Right lung (tissue), 5 donors: ENCODE measurements around the gene C14orf132. TPM values are rescaled to one million over a fixed set of nuclear protein-coding genes. Genes with fewer than 3 reads are reported as not detected.
A peak's percentile ranks its signal among the peaks of the same experiment; 100 is the strongest.

Source experiments
- DNase-seq, 2 donors: peaks; one replicate each; pipeline ENCODE4 v3.0.0-alpha.2; 2013
- polyA plus RNA-seq, 5 donors: library from polyadenylated mRNA; unstranded; fragments of 120-200 nt; gene quantifications; one replicate each; pipeline versions ENCODE4 v1.2.1 to v1.2.3, GENCODE V29; 2013; ENCODE audit warnings: inconsistent platforms in 1 of 5, low replicate concordance in 1 of 5; ENCODE audit not compliant: insufficient read length in 5 of 5, insufficient read depth in 1 of 5

Gene C14orf132
- polyA plus RNA-seq, 5 donors, result 24.8 to 37.8 (median 29.5) TPM

DNA sequence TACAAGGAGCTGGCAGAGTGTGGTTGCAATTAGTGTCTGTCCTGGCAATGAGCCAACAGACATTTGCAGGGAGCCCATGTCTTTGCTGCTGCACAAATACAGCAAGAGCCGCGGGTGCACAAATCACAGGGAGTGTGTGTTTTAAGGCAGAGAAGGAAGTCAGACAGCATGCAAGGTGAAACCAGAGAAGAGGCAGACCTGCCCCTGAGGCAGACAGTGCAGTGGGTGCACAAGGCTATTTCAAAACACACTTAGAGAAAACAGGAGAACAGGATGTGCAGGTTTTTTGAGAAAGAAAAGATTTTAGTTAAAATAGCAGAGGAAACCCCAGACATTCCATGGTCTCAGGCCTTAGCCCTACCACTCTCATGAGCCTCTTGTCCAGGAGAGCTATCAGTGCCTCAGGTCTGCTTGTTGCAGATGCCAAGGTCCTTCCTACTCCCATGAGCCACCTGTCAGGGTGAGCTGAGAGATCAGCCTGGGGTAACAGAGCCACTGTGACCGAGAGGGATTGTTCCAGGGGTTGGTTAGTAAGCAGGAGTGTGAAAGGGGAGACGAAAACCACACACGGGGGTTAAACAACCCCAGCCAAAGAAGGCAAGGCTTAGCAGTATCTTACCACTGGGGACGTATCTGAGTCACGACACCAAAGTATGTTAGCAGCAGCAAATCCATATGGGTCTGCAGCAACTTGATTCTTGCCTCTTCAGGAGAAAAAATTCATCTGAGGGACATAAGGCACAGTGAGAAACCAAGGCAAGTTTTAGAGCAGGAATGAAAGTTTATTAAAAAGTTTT is 78.1 kb downstream of the C14orf132 start:
- DNase-seq, result no peak

DNA sequence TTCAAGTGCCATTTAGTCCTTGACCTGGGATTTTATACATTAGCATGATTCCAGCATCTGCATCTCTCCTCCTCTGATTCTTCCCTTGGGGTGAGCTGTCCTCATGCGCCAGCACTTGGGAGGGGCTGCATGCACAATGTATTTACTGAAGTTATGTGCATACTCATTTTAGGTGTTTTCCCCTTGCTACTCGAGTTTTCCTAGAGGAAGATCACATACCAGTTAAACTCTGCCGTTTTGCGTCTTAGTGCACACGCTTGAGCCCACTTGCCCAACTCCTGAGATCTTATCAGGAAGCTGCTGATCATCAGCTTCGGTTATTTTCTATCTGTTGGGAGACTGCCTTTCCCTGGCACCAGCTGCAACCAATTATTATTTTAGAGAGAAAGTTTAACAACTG is 78.8 kb downstream of the C14orf132 start:
- no peak for DNase-seq

DNA sequence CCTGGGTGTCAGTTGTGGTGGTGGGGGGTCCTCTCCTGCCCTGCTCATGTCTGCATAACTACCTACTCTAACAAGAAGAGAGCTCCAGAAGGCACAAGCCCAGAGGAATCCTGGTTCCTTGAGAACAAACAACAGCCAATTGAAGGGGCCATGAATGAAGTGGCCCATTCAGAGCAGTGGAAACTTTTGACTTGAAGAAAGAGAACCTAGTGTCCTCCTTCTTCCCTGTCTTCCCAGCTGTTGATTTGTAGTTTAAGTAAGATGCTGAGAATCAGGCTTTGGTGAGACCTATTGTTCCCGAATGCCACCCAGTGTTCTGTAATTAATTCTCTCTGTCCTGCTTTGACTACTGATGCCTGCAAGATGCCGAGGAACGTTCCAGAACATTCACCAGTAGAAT is 79.2 kb downstream of the C14orf132 start:
- no peak for DNase-seq

DNA sequence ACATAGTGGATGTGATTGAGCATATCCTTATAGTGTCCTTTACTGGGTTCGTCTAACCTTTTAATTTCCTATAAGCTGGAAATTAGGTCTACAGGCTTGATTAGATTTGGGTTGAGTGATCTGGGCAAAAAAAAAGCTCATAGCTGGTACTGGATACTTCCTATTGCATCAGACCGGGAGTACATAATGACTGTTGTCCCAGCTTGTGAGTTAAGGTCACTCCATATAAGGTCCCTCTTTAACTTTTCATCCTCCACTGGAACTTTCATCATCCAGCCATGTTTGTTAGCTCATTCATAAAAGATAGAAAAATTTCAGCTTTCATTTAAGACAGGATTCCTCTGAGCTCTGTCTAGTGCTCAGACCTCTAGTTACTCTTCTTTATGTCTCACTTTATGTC is 80.8 kb downstream of the C14orf132 start:
- no peak for DNase-seq

DNA sequence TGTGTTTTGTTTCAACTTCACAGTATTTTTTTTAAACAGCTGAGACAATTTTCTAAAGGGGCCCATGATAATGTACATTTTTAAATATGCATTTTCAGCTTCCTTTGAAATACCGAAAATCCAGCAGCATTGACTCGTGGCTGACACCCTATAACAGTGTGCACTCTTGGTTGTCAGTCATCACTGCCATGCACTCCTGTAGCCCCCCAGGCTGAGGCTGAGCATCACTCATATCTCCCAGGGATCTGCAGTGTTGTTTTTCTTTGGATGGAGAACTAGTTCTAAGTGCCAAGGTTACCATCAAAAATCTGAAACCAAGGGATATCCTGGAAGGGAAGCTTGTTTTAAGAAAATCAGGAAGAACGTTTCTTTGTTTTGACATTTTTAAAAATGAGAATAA is 81.2 kb downstream of the C14orf132 start:
- no peak for DNase-seq

DNA sequence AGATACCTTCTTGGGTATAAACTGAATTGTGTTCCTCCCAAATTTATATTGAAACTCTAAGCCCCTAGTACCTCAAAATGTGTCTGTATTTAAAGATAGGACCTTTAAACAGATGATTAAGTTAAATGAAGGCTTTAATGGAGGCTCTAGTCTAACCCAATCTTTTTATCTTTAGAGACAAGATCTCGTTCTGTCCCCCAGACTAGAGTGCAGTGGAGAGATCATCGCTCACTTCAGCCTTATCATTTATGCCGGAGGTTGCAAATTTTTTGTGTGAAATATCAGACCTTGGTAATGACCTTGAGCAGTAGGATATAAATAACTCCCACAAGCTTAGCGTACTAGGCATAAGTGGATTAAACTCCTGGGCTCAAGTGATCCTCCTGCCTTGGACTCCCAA is 81.8 kb downstream of the C14orf132 start:
- DNase-seq, result no peak

DNA sequence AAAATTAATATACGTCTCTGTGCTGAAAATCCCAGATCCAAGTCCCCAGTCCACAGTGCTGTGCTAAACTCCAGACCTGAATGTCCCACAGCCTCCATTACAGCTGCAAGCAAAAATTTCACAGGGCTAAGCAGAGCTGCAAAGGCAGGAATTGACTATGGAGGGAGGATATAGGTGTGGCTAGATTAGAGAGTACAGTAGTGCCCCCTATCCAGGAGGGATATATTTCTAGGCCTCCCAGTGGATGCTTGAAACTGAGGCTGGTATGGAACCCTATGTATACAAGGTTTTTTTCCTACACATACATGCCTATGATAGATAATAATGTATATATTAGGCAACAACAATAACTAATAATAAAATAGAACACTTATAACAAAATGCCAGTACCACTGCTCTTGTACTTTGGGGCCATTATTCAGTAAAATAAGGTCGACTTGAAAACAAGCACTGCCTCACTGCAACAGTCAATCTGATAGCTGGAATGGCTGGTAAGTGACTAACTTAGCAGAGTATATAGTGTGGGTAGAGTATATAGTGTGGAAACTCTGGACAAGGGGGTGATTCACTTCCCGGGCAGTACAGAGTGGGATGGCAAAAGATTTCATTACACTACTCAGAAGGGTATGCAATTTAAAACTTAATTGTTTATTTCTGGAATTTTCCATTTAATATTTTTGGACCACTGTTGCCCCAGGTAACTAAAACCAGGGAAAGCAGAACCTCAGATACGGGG is 82.7 kb downstream of the C14orf132 start:
- DNase-seq, result no peak

DNA sequence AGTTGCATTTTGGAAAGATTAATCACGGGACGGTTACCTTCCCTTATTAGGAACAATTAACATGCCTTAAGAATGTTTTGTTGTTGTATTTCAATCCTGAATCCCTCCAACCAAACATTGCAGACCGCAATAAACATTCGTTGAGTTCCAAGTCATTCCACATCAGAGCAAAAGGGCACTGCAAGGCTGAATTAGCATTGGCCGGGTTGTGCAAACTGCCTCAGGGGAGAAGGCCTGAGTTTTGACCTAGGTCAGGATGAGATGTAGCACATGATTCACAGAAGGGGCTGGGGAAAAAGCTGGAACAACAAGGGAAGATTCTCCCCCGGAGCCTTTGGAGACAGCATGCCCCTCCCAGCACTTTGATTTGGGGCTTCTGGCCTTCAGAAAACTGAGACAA is 83.3 kb downstream of the C14orf132 start:
- no peak for DNase-seq

DNA sequence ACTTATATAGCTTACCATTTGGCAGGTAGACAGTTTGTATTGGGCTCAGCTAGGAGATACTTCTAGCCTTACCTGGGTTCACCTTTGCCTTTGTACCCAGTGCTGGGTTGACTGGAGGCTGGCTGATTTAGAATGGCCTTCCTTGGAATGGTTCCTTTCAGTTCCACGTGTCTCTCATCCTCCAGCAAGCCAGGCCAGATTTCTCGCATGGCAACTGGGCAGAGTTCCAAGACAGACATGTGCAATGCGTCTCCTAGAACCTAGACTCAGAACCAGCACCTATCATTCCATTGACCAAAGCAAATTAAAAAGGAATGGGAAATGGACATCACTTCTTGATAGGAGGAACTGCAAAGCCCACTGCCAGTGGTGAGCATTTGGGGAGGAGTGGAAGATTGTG is 86.4 kb downstream of the C14orf132 start:
- peak; percentile 57 to 65 for DNase-seq

DNA sequence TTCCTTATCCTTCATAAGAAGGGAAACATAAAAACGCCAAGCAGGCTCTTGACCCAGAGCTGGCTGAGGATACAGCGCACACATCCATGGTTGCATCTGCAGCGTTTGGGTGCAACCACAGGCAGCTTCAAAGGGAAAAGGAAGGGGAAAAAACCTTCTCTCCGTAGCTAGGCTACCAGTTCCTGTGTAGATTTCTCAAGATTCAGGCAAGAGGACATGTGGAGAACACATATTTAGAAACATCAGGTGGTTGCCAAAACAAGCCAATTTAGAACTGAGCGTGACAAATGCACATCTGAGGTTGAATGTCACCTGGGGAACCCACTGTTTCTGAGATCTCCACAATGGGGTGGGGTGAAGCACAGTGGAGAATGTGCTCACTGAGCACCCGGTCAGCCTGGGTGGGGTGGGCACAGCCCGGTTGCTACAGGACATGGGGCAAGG is 87.2 kb downstream of the C14orf132 start:
- DNase-seq, result no peak

DNA sequence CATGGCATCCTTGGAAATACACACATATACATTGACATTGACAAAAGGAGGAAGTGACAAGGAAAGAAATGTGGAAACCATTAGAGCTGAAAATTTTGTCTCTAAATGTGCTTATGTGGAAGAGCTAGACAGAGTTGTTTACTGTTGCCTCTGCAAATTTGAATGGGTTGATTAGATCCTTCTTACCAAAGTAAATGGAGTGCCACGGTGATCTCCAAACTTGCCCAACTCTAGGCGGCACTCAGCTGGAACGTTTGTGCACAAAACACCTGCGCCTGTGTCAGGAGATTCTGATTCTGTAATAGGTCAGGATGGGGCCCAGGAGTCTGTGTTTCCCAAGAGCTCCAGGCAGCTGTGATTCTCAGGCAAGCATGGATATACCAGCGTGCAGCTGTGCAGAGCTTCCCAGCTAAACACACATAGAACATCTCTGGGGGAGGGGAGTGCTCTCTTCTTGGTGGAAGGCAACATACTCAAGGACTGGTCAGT is 87.7 kb downstream of the C14orf132 start:
- DNase-seq, result no peak

DNA sequence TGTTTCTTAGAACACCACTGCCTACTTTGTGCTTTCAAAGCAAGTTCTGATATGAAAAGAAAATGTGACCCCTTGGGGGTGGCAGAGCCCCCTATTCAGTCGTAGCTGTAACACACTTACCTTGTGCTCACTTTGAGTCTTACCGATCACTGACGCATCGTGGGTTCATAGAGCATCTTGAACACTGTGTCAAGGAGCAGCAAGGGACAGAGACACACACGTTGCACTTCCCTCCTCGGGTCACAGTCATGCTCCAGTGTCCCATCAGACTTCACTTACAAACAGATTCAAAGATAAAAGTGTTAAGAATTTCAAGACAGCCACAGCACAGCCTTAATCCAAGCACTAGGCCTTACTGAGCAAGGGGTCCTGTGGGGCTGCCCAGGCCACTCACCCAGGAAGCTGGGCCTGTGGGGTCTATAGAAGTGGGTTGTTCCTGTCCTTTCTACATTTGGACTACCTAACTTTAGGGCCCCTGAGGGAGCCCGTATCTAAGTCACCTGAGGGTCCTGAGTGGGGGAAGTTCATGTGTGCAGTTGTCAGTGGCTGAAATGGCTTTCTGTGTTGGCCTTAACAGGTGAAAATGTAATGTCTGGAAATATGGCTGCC is 90.1 kb downstream of the C14orf132 start:
- DNase-seq, result no peak

DNA sequence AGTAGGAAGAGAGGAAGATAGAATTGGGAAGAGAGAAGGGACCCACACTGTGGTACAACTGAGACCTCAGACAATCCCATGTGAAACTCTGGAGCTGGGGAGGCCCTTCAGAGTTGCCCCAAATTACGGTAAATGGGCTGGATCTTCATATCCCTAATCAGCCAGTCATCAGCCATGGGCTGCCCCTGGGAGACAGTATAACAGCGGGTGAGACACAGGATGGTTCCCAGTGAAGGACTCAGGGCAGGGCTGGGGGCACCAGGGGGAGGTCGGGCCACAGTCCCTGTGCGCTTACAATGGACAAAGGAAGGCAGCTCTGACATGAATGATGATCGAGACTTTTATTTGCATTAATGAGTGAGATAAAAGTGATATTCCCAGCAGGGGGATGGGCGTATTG is 91.2 kb downstream of the C14orf132 start:
- no peak for DNase-seq

DNA sequence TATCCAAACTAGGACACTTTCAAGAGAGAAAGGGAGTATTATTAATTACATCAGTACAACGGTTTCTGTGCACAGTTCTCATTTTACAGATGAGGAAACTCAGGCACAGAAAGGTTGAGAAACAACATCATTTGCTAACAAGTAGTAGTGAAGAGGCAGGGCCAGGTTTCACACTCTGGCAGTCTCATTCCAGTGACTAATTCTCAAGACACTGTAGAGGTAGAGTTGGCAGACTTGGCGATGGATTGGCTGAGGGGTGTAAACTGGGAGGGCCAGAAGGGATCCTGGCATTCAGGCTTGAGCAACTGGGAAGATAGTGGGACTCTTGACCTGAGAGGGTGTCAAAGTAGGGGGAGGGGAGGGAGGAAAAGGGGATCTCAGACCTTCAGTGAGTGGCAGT is 91.7 kb downstream of the C14orf132 start:
- no peak for DNase-seq

DNA sequence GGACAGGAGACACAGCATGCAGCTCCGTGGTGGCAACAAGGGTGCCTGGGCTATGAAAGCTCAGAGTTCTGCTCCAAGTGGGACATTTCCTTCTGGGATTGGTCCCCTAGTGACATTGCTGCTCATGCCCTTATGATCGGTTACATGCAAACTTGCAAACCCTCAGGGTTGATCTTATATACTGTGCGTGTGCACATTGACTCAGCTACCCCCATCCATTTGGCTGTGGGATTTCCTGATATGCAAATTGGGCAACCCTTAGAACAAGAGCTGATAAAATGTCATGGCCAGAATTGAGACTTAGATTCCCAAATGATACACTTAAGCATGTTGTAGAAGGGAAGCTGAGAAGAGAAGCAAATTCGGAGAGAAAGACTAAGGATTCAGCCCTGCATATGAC is 92.7 kb downstream of the C14orf132 start:
- DNase-seq, result no peak

DNA sequence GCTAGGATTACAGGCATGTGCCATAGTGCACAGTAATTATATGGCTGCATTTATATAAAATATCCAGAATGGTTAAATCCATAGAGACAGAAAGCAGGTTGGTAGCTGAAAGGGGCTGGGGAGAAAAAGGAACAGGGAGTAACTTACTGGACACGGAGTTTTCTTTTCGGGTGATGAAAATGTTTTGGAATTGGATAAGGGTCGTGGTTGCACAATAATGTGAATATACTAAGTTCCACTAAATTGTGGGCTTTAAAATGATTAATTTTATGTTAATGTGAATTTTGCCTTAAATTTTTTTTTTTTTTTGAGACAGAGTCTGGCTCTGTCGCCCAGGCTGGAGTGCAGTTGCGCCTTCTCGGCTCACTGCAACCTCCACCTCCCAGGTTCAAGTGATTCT is 95.3 kb downstream of the C14orf132 start:
- DNase-seq, result no peak

DNA sequence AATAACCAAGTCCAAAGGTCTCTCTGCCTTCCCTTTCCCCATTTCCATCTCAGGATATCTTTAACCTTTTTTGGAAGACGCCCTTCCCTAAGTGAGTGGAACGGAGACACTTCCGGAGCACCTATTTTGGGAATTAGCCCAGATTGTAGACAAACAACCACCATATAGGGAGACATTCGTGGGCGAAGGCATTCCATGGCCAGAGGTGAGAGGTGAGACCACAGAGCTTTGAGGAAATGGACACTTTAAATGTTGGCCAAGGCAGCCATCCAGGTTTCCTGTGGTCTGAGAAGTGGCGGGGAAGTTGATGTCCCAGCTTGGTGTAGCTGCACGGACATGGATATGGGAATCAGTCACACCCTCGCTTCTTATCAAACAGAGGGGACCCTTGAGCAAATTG is 96.1 kb downstream of the C14orf132 start:
- DNase-seq, result no peak

DNA sequence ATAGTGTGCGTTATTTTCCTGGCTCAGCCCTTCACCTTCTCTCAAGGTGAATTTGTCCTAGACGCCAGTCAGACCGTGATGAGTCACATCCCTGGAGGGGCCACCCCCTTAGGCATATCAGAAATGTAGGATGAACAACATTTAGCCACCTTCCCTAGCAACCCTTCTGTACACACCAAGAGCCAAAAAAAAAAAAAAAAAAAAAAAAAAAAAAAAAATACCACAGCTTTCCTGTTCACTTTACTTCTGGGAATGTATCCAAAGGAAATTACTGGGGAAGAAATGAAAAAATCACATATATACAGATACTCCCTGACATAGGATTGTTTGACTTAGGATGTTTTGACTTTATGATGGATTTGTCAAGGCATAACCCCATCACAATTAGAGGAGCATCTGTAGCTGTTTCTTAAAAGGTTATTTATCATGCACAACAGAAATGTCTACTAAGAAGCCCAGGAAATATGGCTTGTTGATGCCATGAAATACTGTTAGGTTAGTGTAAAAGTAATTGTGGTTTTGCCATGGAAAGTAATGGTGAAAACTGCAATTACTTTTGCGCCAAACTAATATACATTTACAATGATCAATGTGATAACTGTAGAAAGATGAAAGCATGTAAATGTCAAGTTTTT is 97.3 kb downstream of the C14orf132 start:
- DNase-seq, result no peak

DNA sequence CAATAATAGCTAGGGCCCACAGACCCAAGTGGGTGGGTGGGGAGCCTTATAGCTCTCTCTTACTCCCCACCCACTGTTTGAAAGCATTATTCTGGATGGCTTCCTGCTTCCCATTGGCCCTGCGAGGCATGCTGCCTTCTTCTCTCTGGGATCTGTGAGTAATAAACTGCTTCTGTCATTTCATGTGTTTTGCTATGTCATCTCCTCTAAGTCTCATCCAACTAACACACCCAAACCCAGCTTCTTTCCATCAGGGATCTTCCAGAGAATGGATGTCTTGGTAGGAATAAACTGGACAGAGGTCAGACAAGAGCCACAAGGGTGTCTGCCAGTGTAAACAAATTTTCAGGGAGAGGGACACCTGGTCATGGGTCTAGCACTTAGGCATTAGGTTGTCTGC is 99.1 kb downstream of the C14orf132 start:
- DNase-seq, result no peak

DNA sequence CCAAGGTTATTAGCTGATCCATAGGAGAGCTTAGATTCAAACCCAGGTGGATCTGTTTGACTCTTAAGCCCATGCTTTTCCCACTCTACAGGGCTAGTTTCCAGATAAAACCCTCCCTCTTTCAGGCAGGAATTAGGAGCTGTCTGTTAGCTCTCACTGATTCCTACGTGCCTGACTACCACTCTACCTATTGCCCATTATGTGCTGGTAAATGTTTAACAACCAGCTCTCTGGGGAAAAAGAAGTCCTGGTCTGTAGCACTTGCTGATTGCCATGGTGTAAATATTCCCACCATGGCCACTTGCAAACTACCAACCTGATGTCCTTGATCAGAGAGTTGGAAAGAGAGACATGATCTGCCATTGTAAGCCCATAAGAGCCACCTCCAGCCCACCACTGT is 100.0 kb downstream of the C14orf132 start:
- no peak for DNase-seq

DNA sequence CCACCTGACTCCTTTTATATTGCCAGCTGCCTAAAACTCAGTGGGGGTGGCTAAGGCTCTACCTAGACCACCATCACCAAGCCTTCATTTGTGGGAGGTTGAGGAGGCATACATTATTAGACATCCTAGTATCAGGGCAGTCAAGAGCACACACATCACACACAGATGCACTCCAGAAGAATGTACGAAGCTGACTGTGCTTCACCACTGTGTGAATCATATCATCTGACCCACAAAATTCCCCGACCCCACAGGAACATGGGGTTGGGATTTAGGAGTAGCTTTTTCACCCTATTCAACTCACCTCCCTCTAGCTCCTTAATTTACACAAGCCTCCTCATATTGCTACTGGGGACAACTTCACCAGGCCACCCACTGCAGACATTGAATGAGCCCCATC is 100.7 kb downstream of the C14orf132 start:
- no peak for DNase-seq

DNA sequence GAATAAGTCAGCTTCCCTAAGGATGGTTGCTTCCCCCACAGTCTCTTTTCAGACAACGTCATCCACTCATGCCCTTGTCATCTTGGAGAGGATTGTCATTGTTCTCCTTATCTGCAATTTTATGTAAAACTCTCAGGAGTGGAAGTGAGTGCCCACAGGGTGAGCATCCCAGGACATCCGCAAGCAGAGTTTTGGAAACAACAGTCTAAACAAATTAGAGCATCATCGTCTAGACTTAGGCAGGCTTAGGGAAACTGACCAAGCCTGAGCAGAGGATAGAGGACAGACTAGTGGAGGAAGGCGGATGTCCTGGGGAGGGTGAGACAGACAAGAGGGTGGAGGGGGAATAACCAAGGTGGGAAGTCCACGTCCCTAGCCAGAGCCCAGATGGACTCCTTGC is 101.8 kb downstream of the C14orf132 start:
- no peak for DNase-seq
